H1 (cell line): ENCODE results near the gene NUP133. TPM values are rescaled to one million over a fixed set of nuclear protein-coding genes. Genes with fewer than 3 reads are reported as not detected.

ENCODE experiments used
- BRCA1 ChIP-seq: IDR thresholded peaks from 2 replicates; pipeline ENCODE4 v1.6.1; 2012; ENCODE audit warnings: low read depth, low read length, improper control_type of control experiment
- CEBPB ChIP-seq: IDR thresholded peaks from 2 replicates; pipeline ENCODE4 v1.6.1; 2012; ENCODE audit warnings: low read depth, low read length
- E2F6 ChIP-seq: IDR thresholded peaks from 2 replicates; pipeline ENCODE4 v1.6.1; 2012; ENCODE audit warnings: inconsistent platforms
- POLR2AphosphoS5 ChIP-seq: IDR thresholded peaks from 2 replicates; pipeline ENCODE4 v1.6.1; 2011; ENCODE audit warnings: low read depth, low read length
- RAD21 ChIP-seq, 2 experiments: IDR thresholded peaks in 1 of 2; conservative IDR thresholded peaks in 1 of 2; 2 replicates each; pipeline ENCODE4 v1.6.1; 2011; ENCODE audit warnings: low read depth in 2 of 2, low read length in 2 of 2, improper control_type of control experiment in 1 of 2, inconsistent platforms in 1 of 2, mild to moderate bottlenecking in 1 of 2, moderate library complexity in 1 of 2
- RNF2 ChIP-seq: fragments of 200-900, 300-1000 bp; sonication (generic); IDR thresholded peaks from 2 replicates; pipeline ENCODE4 v1.7.1; 2016; ENCODE audit warnings: borderline replicate concordance, low read depth, mild to moderate bottlenecking, antibody characterized with exemption, low read length; ENCODE audit not compliant: poor library complexity, severe bottlenecking; ENCODE audit errors: missing control alignments
- TBP ChIP-seq: IDR thresholded peaks from 2 replicates; pipeline ENCODE4 v1.6.1; 2011; ENCODE audit warnings: low read depth, low read length, improper control_type of control experiment
- USF2 ChIP-seq: IDR thresholded peaks from 2 replicates; pipeline ENCODE4 v1.6.1; 2011; ENCODE audit warnings: low read length, improper control_type of control experiment
- polyA plus RNA-seq, 7 experiments: library from polyadenylated mRNA; depleted of rRNA in 3 of 7; stranded (reverse) in 5 of 7; unstranded in 2 of 7; fragments of >200 nt in 5 of 7; fragments of 200-250 nt in 2 of 7; gene quantifications; 1 replicate in 5 of 7; 2 replicates in 1 of 7; 4 replicates in 1 of 7; pipeline versions ENCODE4 v1.2.1 to v1.2.3, GENCODE V29; 2011 to 2013; ENCODE audit warnings: missing spikeins in 2 of 7, mixed read lengths in 2 of 7
- total RNA-seq: library from RNA; stranded (reverse); fragmentation: NEBNext Ultra II Directional; extraction: Animal tissue kit (Norgen Biotek cat#: 25700); gene quantifications from 2 replicates; pipeline ENCODE4 v1.2.1, GENCODE V29; 2021

The NUP133 gene
- total and polyA plus RNA-seq, 2 of the 8 experiments (the other 6 are each of a cell fraction or from before 2014, with no cell fraction given): 20.6 to 72.1 TPM

DNA sequence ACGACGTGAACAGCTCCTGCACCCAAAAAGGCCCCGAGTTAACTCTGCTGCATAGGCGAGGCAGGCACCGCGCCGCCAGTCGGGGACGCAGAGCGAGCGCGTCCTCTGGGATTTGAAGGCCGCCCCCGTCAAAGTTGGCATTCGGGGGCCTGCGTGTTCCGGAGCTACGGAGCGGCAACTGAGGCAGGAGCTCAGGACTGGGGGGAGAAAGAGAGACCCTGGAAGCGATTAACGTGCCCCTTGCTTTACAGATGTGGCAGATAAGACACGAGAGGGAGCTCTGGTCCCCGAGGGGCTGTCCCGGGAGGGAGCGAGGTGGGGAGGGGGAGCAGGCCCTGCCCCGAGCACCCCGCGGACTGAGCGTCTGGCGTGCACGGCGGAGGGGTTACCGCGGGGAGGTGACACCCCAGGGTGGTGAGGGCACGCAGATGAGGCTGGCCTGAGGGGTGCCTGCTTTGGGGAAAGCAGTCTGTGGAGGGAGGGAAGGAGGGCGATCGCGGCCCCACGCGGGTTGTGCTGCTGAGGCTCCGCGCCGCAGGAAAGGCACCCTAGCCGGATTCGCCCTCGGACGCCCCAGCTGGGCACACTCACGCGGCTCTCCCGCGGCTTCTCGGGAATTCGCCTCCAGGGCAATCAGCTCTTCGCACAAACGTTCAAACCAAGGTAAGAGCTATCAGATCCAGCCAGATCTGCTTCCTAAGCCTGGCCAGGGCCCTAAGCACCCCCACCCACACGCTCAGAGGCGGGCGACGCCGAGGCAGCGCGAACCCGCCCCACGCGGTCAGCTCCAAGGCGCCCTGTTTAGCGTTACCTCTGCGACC, 100.7 kb downstream of the NUP133 start (continued):
- TF ChIP-seq USF2: no peak
- TF ChIP-seq CEBPB: no peak
- TF ChIP-seq TBP: no peak
- TF ChIP-seq RNF2: peak; percentile 30
- no peak for TF ChIP-seq RAD21 (IDR thresholded peaks at IDR 0.05 in 1 of 2, conservative IDR thresholded peaks at IDR 0.05 in 1 of 2; ENCODE audit: low read depth in 2 of 2, low read length in 2 of 2)
- no peak for TF ChIP-seq POLR2AphosphoS5
- peak; percentile 78 for TF ChIP-seq E2F6
- no peak for TF ChIP-seq BRCA1
